ENCODE data around the gene NPHS1.

Gene NPHS1

GRCh38 chr19:35789195-35789977, 62.9 kb downstream of the NPHS1 start:
- no peak for DNase-seq (ENCODE audit: low read depth in 3 of 3)

GRCh38 chr19:35788205-35788960, 63.9 kb downstream of the NPHS1 start:
- no peak for DNase-seq (ENCODE audit: low read depth in 3 of 3)

GRCh38 chr19:35787227-35787799, 65.0 kb downstream of the NPHS1 start:
- no peak for DNase-seq (ENCODE audit: low read depth in 3 of 3)

- no peak for DNase-seq (ENCODE audit: low read depth in 3 of 3)
Observed at GRCh38 chr19:35786299-35787160, 65.8 kb downstream of the NPHS1 start.

GRCh38 chr19:35785339-35785627, 67.0 kb downstream of the NPHS1 start:
- DNase-seq (ENCODE audit: low read depth in 3 of 3), result no peak

GRCh38 chr19:35784503-35785338, 67.6 kb downstream of the NPHS1 start:
- no peak for DNase-seq (ENCODE audit: low read depth in 3 of 3)

GRCh38 chr19:35783469-35784434, 68.6 kb downstream of the NPHS1 start:
- no peak for DNase-seq (ENCODE audit: low read depth in 3 of 3)

- DNase-seq (ENCODE audit: low read depth in 3 of 3), result no peak
Observed at GRCh38 chr19:35782589-35782988, 69.7 kb downstream of the NPHS1 start.

- DNase-seq (ENCODE audit: low read depth in 3 of 3), result no peak
Observed at GRCh38 chr19:35781650-35782049, 70.7 kb downstream of the NPHS1 start.

- no peak for DNase-seq (ENCODE audit: low read depth in 3 of 3)
Observed at GRCh38 chr19:35780717-35781116, 71.6 kb downstream of the NPHS1 start.

- no peak for DNase-seq (ENCODE audit: low read depth in 3 of 3)
Observed at GRCh38 chr19:35780058-35780457, 72.2 kb downstream of the NPHS1 start.

GRCh38 chr19:35779033-35779432, 73.3 kb downstream of the NPHS1 start:
- no peak for DNase-seq (ENCODE audit: low read depth in 3 of 3)

GRCh38 chr19:35777961-35778360, 74.3 kb downstream of the NPHS1 start:
- DNase-seq (ENCODE audit: low read depth in 3 of 3), result no peak

- no peak for DNase-seq (ENCODE audit: low read depth in 3 of 3)
Observed at GRCh38 chr19:35777086-35777841, 75.0 kb downstream of the NPHS1 start.

- DNase-seq (ENCODE audit: low read depth in 3 of 3), result no peak
Observed at GRCh38 chr19:35776102-35776788, 76.1 kb downstream of the NPHS1 start.
